Fibroblast of lung (primary cell): ENCODE measurements around the gene SLC6A11.

Experiments used
- CTCF ChIP-seq, 2 donors: IDR thresholded peaks in 1 of 2; conservative IDR thresholded peaks in 1 of 2; 1 replicate in 1 of 2; 2 replicates in 1 of 2; pipeline ENCODE4 v1.5.1; 2011 to 2012; ENCODE audit warnings: low read length in 2 of 2, control low read depth in 1 of 2, inconsistent platforms in 1 of 2, low read depth in 1 of 2, mild to moderate bottlenecking in 1 of 2
- EZH2 ChIP-seq: IDR thresholded peaks from 2 replicates; pipeline ENCODE4 v1.5.1; 2012; ENCODE audit warnings: low read length, control low read depth, mild to moderate bottlenecking; ENCODE audit errors: missing control alignments

DNA sequence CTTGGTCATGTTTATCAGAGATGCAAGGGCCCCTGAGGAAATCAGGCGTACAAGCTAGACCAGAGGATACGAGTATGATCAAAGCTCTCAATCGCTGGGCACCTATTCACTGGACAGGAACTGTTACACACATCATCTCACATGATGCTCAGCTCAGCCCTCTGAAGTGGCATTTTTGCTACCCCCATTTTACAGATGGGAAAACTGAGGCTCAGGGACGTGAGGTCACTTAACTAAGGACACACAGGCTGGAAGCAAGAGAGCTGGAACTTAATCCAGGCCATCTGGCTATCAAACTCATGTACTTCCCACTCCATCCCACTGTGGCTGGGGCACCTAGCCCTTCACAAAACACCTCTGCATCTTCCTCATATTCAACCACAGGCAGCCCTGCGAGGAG is 103.6 kb downstream of the SLC6A11 start:
- no peak for TF ChIP-seq CTCF (conservative IDR thresholded peaks at IDR 0.05 in 1 of 2, IDR thresholded peaks at IDR 0.05 in 1 of 2; ENCODE audit: low read depth in 1 of 2, low read length in 2 of 2)
- TF ChIP-seq EZH2 = no peak
